WTC11 (cell line): ENCODE results near the gene ABCC9.
"Not testable (repeated sequence)": the region's sequence is repeated elsewhere in the genome, so short reads cannot be mapped to it uniquely, and the experiment has no call there.

Experiments used
- ELF4 ChIP-seq: sonication (generic); formaldehyde crosslinking; IDR thresholded peaks from 2 replicates; pipeline ENCODE4 v1.8.1; 2022; ENCODE audit warnings: low read depth, mild to moderate bottlenecking, moderate library complexity, missing genetic modification reagents
- NFE2L1 ChIP-seq: sonication (generic); formaldehyde crosslinking; IDR thresholded peaks from 2 replicates; pipeline ENCODE4 v1.8.1; 2023; ENCODE audit warnings: missing genetic modification reagents
- SP1 ChIP-seq: sonication (generic); formaldehyde crosslinking; conservative IDR thresholded peaks from 2 replicates; pipeline ENCODE4 v1.8.1; 2022; ENCODE audit warnings: missing genetic modification reagents
- TEAD1 ChIP-seq: sonication (generic); formaldehyde crosslinking; IDR thresholded peaks from 2 replicates; pipeline ENCODE4 v1.8.0; 2022; ENCODE audit warnings: mild to moderate bottlenecking, missing genetic modification reagents
- TP53 ChIP-seq: sonication (generic); formaldehyde crosslinking; IDR thresholded peaks from 2 replicates; pipeline ENCODE4 v1.8.1; 2023; ENCODE audit warnings: mild to moderate bottlenecking, missing genetic modification reagents
- ZNF263 ChIP-seq: sonication (generic); formaldehyde crosslinking; IDR thresholded peaks from 2 replicates; pipeline ENCODE4 v1.8.1; 2022; ENCODE audit warnings: low read depth, mild to moderate bottlenecking, moderate library complexity, missing genetic modification reagents
- TF ChIP-seq, protein P1 (sequence below): sonication (generic); formaldehyde crosslinking; IDR thresholded peaks from 2 replicates; pipeline ENCODE4 v1.8.0; 2023; ENCODE audit warnings: mild to moderate bottlenecking, missing genetic modification reagents
- TF ChIP-seq, protein P2 (sequence below): fragments of 200-600 bp; IDR thresholded peaks from 2 replicates; pipeline ENCODE4 v1.8.0; 2022; ENCODE audit warnings: antibody characterized with exemption
- TF ChIP-seq, protein P3 (sequence below): sonication (generic); formaldehyde crosslinking; IDR thresholded peaks from 2 replicates; pipeline ENCODE4 v1.8.0; 2022; ENCODE audit warnings: mild to moderate bottlenecking, missing genetic modification reagents
- TF ChIP-seq, protein P4 (sequence below): sonication (generic); formaldehyde crosslinking; IDR thresholded peaks from 2 replicates; pipeline ENCODE4 v1.8.1; 2023; ENCODE audit warnings: mild to moderate bottlenecking, moderate library complexity, missing genetic modification reagents

DNA sequence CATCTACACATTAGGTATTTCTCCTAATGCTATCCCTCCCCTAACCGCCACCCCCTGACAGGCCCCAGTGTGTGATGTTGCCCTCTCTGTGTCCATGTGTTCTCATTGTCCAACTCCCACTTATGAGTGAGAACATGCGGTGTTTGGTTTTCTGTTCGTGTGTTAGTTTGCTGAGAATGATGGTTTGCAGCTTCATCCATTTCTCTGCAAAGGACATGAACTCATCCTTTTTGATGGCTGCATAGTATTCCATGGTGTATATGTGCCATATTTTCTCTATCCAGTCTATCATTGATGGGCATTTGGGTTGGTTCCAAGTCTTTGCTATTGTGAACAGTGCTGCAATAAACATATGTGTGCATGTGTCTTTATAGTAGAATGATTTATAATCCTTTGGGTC lies 158.5 kb downstream of the ABCC9 start:
- TF ChIP-seq, protein P1, sequence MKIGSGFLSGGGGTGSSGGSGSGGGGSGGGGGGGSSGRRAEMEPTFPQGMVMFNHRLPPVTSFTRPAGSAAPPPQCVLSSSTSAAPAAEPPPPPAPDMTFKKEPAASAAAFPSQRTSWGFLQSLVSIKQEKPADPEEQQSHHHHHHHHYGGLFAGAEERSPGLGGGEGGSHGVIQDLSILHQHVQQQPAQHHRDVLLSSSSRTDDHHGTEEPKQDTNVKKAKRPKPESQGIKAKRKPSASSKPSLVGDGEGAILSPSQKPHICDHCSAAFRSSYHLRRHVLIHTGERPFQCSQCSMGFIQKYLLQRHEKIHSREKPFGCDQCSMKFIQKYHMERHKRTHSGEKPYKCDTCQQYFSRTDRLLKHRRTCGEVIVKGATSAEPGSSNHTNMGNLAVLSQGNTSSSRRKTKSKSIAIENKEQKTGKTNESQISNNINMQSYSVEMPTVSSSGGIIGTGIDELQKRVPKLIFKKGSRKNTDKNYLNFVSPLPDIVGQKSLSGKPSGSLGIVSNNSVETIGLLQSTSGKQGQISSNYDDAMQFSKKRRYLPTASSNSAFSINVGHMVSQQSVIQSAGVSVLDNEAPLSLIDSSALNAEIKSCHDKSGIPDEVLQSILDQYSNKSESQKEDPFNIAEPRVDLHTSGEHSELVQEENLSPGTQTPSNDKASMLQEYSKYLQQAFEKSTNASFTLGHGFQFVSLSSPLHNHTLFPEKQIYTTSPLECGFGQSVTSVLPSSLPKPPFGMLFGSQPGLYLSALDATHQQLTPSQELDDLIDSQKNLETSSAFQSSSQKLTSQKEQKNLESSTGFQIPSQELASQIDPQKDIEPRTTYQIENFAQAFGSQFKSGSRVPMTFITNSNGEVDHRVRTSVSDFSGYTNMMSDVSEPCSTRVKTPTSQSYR (CRISPR knock-in tag): not testable (repeated sequence)
- TF ChIP-seq, protein P2, sequence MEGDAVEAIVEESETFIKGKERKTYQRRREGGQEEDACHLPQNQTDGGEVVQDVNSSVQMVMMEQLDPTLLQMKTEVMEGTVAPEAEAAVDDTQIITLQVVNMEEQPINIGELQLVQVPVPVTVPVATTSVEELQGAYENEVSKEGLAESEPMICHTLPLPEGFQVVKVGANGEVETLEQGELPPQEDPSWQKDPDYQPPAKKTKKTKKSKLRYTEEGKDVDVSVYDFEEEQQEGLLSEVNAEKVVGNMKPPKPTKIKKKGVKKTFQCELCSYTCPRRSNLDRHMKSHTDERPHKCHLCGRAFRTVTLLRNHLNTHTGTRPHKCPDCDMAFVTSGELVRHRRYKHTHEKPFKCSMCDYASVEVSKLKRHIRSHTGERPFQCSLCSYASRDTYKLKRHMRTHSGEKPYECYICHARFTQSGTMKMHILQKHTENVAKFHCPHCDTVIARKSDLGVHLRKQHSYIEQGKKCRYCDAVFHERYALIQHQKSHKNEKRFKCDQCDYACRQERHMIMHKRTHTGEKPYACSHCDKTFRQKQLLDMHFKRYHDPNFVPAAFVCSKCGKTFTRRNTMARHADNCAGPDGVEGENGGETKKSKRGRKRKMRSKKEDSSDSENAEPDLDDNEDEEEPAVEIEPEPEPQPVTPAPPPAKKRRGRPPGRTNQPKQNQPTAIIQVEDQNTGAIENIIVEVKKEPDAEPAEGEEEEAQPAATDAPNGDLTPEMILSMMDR: not testable (repeated sequence)
- not testable (repeated sequence) for TF ChIP-seq NFE2L1; ZNF263 (CRISPR knock-in tag); TP53 (CRISPR knock-in tag); ELF4 (CRISPR knock-in tag); TEAD1 (CRISPR knock-in tag); SP1
- TF ChIP-seq, protein P3, sequence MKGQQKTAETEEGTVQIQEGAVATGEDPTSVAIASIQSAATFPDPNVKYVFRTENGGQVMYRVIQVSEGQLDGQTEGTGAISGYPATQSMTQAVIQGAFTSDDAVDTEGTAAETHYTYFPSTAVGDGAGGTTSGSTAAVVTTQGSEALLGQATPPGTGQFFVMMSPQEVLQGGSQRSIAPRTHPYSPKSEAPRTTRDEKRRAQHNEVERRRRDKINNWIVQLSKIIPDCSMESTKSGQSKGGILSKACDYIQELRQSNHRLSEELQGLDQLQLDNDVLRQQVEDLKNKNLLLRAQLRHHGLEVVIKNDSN (CRISPR knock-in tag): not testable (repeated sequence)
- TF ChIP-seq, protein P4, sequence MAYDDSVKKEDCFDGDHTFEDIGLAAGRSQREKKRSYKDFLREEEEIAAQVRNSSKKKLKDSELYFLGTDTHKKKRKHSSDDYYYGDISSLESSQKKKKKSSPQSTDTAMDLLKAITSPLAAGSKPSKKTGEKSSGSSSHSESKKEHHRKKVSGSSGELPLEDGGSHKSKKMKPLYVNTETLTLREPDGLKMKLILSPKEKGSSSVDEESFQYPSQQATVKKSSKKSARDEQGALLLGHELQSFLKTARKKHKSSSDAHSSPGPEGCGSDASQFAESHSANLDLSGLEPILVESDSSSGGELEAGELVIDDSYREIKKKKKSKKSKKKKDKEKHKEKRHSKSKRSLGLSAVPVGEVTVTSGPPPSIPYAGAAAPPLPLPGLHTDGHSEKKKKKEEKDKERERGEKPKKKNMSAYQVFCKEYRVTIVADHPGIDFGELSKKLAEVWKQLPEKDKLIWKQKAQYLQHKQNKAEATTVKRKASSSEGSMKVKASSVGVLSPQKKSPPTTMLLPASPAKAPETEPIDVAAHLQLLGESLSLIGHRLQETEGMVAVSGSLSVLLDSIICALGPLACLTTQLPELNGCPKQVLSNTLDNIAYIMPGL (CRISPR knock-in tag): not testable (repeated sequence)
